PC-9 (cell line): Measurements from ENCODE around the gene ABTB1.

ENCODE experiments used
- EZH2 ChIP-seq: fragments of 200-600 bp; sonication (generic); IDR thresholded peaks from 2 replicates; pipeline ENCODE4 v1.8.0; 2017; ENCODE audit warnings: antibody characterized with exemption, low read depth
- TF ChIP-seq, protein P1 (sequence below): fragments of 200-600 bp; sonication (generic); conservative IDR thresholded peaks from 2 replicates; pipeline ENCODE4 v1.6.1; 2017; ENCODE audit warnings: mixed run types, antibody characterized with exemption, mild to moderate bottlenecking, moderate library complexity

DNA sequence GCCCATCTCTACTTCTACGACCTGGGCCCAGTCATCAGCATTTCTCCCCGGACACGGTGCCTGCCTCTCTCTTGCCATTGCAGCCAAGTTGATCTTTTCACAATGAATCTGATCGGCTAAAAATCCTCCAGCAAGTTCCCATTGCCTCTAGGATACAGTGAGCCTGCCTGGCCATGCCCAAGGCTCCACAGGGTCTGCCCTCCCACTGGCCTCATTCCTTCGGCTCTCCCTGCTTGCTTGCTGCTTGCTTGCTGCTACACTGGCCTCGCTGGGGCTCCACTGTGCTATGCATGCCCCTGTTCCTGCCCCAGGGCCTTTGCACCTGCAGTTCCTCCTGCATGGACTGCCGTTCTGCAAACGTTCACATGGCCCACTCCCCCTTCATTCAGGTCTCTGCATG lies 2.0 kb downstream of the ABTB1 start:
- TF ChIP-seq EZH2: no peak
- TF ChIP-seq, protein P1, sequence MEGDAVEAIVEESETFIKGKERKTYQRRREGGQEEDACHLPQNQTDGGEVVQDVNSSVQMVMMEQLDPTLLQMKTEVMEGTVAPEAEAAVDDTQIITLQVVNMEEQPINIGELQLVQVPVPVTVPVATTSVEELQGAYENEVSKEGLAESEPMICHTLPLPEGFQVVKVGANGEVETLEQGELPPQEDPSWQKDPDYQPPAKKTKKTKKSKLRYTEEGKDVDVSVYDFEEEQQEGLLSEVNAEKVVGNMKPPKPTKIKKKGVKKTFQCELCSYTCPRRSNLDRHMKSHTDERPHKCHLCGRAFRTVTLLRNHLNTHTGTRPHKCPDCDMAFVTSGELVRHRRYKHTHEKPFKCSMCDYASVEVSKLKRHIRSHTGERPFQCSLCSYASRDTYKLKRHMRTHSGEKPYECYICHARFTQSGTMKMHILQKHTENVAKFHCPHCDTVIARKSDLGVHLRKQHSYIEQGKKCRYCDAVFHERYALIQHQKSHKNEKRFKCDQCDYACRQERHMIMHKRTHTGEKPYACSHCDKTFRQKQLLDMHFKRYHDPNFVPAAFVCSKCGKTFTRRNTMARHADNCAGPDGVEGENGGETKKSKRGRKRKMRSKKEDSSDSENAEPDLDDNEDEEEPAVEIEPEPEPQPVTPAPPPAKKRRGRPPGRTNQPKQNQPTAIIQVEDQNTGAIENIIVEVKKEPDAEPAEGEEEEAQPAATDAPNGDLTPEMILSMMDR: no peak
